HG02870 (cell line): ENCODE measurements around the gene SESN1.

ENCODE experiments used
- ATAC-seq: cut with Tn5 transposase; IDR thresholded peaks from one replicate; pipeline ENCODE4 v1.9.1; 2021; ENCODE audit warnings: mild to moderate bottlenecking, moderate library complexity; ENCODE audit not compliant: unreplicated experiment

The SESN1 gene

GRCh38 chr6:109033655-109034054 is 61.0 kb downstream of the SESN1 start:
- no peak for ATAC-seq

- ATAC-seq: no peak
Measured at GRCh38 chr6:109031416-109031815, 63.2 kb downstream of the SESN1 start.

- no peak for ATAC-seq
Measured at GRCh38 chr6:109029313-109029712, 65.3 kb downstream of the SESN1 start.

GRCh38 chr6:109028439-109028838 is 66.2 kb downstream of the SESN1 start:
- no peak for ATAC-seq

- no peak for ATAC-seq
Measured at GRCh38 chr6:109027964-109028363, 66.7 kb downstream of the SESN1 start.

GRCh38 chr6:109025639-109026038 is 69.0 kb downstream of the SESN1 start:
- ATAC-seq: no peak

- ATAC-seq: no peak
Measured at GRCh38 chr6:109024784-109025183, 69.9 kb downstream of the SESN1 start.

- ATAC-seq: no peak
Measured at GRCh38 chr6:109024368-109024767, 70.3 kb downstream of the SESN1 start.

- no peak for ATAC-seq
Measured at GRCh38 chr6:109023356-109023925, 71.2 kb downstream of the SESN1 start.

- no peak for ATAC-seq
Measured at GRCh38 chr6:109021870-109022269, 72.8 kb downstream of the SESN1 start.

GRCh38 chr6:109019911-109020310 is 74.7 kb downstream of the SESN1 start:
- ATAC-seq: no peak

- no peak for ATAC-seq
Measured at GRCh38 chr6:109015176-109015575, 79.5 kb downstream of the SESN1 start.

GRCh38 chr6:109014606-109015005 is 80.0 kb downstream of the SESN1 start:
- no peak for ATAC-seq

GRCh38 chr6:109013656-109014305 is 80.9 kb downstream of the SESN1 start:
- no peak for ATAC-seq

- ATAC-seq: no peak
Measured at GRCh38 chr6:109010705-109011102, 83.9 kb downstream of the SESN1 start.

GRCh38 chr6:109009962-109010704 is 84.5 kb downstream of the SESN1 start:
- ATAC-seq: no peak

GRCh38 chr6:109009236-109009961 is 85.2 kb downstream of the SESN1 start:
- ATAC-seq: peak; percentile 86

GRCh38 chr6:109008537-109009235 is 86.0 kb downstream of the SESN1 start:
- peak; percentile 27 for ATAC-seq

GRCh38 chr6:109008054-109008453 is 86.6 kb downstream of the SESN1 start:
- ATAC-seq: peak; percentile 38

- no peak for ATAC-seq
Measured at GRCh38 chr6:109007521-109007920, 87.1 kb downstream of the SESN1 start.

- no peak for ATAC-seq
Measured at GRCh38 chr6:109006818-109007217, 87.8 kb downstream of the SESN1 start.
